WI38 (cell line): ENCODE data around the gene NALCN.

Experiments used
- H3K4me3 ChIP-seq: 2 replicates; pipeline ENCODE4 v1.5.1; 2011; ENCODE audit warnings: low read depth, mild to moderate bottlenecking, control low read depth, low read length
- CTCF ChIP-seq: IDR thresholded peaks from 2 replicates; pipeline ENCODE4 v1.5.1; 2012; ENCODE audit warnings: low read depth, mild to moderate bottlenecking, control low read depth, low read length

The NALCN gene

GRCh38 chr13:101265934-101266333 is 150.4 kb downstream of the NALCN start:
- no peak overlapping the region for H3K4me3 ChIP-seq
- no peak for TF ChIP-seq CTCF

GRCh38 chr13:101264931-101265330 is 151.4 kb downstream of the NALCN start:
- TF ChIP-seq CTCF = no peak
- no peak overlapping the region for H3K4me3 ChIP-seq

GRCh38 chr13:101262306-101262705 is 154.0 kb downstream of the NALCN start:
- no peak overlapping the region for H3K4me3 ChIP-seq
- TF ChIP-seq CTCF = no peak

- no peak overlapping the region for H3K4me3 ChIP-seq
Observed at GRCh38 chr13:101258509-101258908, 157.8 kb downstream of the NALCN start.

GRCh38 chr13:101258071-101258470 is 158.2 kb downstream of the NALCN start:
- no peak overlapping the region for H3K4me3 ChIP-seq
- TF ChIP-seq CTCF = no peak

More at GRCh38 chr13:101258509-101258908, 157.8 kb downstream of the NALCN start:
- TF ChIP-seq CTCF = no peak

- no peak overlapping the region for H3K4me3 ChIP-seq
- no peak for TF ChIP-seq CTCF
Observed at GRCh38 chr13:101248739-101249514, 167.4 kb downstream of the NALCN start.

- no peak for TF ChIP-seq CTCF
- no peak overlapping the region for H3K4me3 ChIP-seq
Observed at GRCh38 chr13:101242720-101243119, 173.6 kb downstream of the NALCN start.
